PC-3 (cell line): Measurements from ENCODE around the gene ZXDB.

Experiments used
- EZH2 ChIP-seq: fragments of 300-600 bp; sonication (generic); IDR thresholded peaks from one replicate; pipeline ENCODE4 v1.6.1; 2017; ENCODE audit warnings: antibody characterized with exemption, mild to moderate bottlenecking, low read length; ENCODE audit not compliant: unreplicated experiment
- EZH2phosphoT487 ChIP-seq: fragments of 300-600 bp; sonication (generic); IDR thresholded peaks from 2 replicates; pipeline ENCODE4 v1.6.1; 2018; ENCODE audit warnings: mild to moderate bottlenecking, antibody characterized with exemption, low read length, borderline replicate concordance

- TF ChIP-seq EZH2phosphoT487 (no peak), EZH2 (no peak)
Observed at GRCh38 chrX:57573754-57574153, 18.1 kb upstream of the ZXDB start.
